GM18520 (cell line): Measurements from ENCODE around the gene LRRC4C.

Source experiments
- ATAC-seq: cut with Tn5 transposase; IDR thresholded peaks from one replicate; pipeline ENCODE4 v1.9.1; 2021; ENCODE audit not compliant: unreplicated experiment

The LRRC4C gene

GRCh38 chr11:40271361-40271760 lies 1188.1 kb downstream of the LRRC4C start:
- ATAC-seq: no peak

GRCh38 chr11:40269865-40270264 lies 1189.6 kb downstream of the LRRC4C start:
- no peak for ATAC-seq

GRCh38 chr11:40268551-40268950 lies 1190.9 kb downstream of the LRRC4C start:
- no peak for ATAC-seq

DNA sequence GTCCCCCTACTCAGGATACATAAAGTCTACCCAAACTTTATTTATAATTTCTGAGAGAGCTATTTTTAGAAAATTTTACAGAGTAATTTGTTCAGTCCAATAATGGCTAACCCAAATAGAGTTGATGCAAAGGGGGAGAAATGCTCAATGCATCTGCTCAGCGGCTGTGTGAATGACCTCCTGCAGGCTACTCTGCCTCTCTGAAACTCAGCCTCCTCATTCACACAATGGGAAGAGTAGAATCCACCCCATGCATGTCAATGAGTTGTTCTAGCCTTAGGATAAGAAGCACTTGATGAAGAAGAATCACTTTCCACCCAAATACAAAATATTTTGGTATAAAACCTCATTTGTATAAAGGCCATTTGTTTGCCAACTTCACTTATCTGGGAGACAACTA lies 1204.0 kb downstream of the LRRC4C start:
- ATAC-seq: no peak

DNA sequence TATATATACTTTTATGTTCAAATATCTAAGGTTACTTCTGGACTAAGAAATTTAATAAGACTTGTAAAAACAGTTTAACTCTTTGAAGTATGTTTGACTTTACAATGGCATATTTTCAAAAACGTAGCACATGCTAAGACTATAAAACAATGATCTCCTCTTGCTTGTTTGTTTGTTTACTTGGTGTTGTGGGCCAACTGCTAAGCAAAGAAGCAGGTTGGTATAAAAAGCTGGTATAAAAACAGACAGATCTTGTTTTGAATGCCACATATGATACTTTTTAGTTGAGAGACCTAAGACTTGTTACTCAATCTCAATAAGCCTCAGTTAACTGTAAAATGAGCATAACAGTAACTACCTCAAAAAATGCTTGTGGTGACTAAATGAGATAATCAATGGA lies 1206.3 kb downstream of the LRRC4C start:
- no peak for ATAC-seq

DNA sequence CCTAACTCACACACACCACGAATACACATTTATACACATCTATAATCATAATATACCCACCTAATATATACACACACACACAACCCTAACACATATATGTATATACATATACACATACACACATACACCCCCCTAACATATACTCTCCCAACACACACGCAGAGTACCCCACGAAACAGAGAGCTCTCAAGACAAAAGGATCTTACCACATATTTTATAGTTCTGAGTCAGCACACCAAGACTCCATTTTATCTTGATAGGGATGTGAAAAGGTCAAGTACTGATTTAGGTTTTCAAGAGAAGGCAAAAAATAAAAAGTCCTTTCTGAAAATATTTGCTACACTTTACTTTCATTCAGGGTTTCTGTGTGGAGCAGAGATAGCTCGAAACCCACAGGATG lies 1207.2 kb downstream of the LRRC4C start:
- no peak for ATAC-seq

GRCh38 chr11:40246983-40247382 lies 1212.5 kb downstream of the LRRC4C start:
- ATAC-seq: no peak

- peak; percentile 95 for ATAC-seq
Measured at GRCh38 chr11:40241524-40242051, 1217.9 kb downstream of the LRRC4C start.

- ATAC-seq: no peak
Measured at GRCh38 chr11:40240284-40240683, 1219.2 kb downstream of the LRRC4C start.

- no peak for ATAC-seq
Measured at GRCh38 chr11:40236526-40236925, 1222.9 kb downstream of the LRRC4C start.

DNA sequence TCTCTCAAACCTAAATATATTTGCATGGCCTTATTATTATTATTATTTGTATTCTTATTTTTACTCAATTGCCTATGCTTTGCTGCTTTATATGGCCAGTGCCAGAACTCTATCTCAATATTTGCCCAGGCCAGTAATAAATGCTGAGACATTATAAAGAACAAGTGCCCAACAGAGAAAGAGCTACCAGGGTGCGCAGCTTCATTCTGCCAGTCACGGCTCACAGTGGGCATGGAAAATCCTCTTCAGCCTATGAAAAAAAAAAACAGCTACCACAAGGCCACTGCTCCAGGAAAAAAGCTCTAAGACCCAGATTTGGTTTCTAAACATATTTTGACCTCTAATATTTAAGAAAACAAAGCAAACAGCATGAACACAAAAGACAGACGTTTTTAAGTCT lies 1223.6 kb downstream of the LRRC4C start:
- ATAC-seq: no peak

- ATAC-seq: no peak
Measured at GRCh38 chr11:40230821-40231220, 1228.6 kb downstream of the LRRC4C start.

DNA sequence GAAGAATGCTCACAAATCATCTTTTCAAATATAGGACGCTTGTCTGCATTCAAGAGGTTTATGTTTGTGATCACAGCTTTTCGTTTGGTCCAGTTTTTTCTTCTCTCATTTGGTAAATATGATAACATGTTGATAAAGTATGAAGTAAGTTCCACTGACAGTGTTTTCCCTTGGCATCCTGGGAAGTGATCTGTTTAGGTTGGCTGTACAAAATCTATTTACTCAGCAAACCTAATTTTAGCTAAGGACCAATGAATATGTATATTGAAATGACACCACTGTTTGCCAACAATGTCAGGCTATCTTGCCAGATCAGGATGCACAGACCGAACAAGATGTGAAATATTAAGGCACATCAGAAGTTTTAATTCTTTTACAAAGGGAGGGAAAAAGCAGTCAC lies 1230.8 kb downstream of the LRRC4C start:
- ATAC-seq: no peak

- ATAC-seq: peak; percentile 93
Measured at GRCh38 chr11:40227730-40228129, 1231.7 kb downstream of the LRRC4C start.

DNA sequence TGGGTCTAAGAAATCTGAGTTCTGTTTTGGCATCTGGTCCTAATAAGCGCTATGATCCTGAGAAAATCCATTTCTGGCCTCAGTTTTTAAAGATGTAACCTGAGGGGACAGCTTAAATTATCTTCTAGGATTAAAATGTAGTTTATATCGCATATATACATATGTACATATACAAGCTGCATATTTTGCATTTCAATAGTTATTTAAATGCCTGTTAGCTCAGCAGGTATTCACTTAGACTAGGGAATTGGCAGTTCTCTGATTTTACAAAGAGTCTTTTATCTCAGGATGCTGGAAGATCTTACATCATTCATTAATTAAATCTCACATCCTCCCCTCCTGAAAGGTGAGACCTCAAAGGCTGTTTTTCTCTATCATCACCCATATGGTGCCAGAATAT lies 1232.8 kb downstream of the LRRC4C start:
- no peak for ATAC-seq

DNA sequence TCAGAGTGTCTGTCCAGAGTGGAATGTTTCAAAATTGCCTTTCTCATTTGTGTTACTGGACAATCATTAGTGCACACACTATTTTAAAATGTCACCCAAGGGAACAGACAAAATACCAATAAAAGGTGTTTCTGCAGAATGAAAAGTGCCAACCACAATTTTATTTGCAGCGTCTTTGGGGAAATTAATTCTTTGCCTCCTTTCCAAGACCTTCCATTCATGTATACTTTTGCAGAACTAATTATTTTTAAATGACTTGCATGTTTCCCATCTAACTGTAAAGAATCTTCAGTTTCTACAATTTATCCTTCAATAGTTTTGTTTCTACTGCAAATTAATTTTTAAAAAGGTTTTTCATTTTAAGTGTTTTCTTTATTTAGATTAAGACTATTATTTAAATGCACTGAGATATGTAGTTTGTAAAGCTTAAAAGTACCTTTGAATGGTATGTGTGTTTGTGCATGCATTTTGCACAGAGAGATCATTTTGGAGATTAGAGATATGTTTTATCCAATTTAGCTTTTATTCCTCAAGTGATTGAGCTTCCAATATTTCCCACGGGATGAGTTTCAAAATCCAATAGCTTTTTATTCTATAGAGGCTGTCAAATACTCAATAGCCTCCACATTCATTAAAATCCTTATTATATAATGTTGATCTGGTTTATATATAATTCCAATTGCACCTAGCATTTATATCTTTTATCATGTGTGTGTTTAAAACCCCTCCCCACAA lies 1235.7 kb downstream of the LRRC4C start:
- ATAC-seq: no peak

DNA sequence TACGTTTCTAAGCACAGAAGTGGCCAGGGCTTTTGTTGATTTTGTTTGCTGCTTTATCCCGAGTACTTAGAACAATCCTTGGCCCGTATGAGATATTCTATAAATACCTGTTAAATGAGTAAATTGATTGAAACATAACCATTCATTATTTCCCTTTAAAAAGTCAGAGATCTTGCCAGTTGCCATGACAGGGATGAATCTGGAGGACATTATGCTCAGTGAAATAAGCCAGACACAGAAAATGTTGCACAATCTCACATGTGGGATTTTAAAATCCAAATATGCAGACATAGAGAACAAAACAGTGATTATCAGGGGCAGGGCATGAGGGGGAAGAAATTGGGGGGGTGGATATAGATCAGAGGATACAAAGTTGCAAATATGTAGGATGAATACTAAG lies 1240.1 kb downstream of the LRRC4C start:
- ATAC-seq: no peak

GRCh38 chr11:40215556-40215955 lies 1243.9 kb downstream of the LRRC4C start:
- ATAC-seq: no peak

GRCh38 chr11:40207416-40207815 lies 1252.0 kb downstream of the LRRC4C start:
- ATAC-seq: no peak

DNA sequence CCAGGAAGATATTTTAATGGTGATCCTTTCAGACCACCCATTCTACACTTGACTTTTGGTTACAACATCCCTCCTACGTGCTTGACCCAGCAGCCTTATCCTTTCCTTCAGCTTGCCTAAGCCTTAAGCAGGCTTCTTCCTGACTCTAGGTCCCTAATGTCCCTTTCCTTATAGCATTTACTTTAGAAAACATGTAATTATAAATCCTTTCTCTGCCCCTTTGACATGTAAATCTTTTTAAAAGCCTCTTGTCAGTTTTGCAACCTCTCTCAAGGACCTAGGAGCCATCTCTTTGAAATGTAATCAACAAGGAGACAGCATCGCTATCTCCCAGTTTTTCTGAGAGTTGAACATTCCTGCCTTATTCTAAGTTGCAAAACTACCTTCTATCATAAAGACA lies 1255.2 kb downstream of the LRRC4C start:
- no peak for ATAC-seq

DNA sequence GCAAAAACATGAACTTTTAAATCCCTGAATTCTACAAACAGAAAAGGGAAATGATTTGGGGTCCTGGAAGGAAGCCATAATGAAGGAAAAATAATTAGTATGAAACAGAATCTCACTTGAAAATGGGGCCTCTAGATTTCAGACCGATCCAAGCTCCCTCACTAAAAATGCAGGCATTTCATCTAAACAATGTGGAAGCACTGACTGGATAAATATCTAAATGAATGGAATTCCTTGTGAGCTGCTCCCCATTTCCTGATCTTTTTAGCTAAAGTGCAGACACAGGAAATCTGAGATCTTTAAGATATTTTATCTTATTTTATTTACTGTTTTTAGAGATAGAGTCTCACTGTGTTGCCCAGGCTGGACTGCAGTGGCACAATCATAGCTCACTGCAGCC lies 1255.8 kb downstream of the LRRC4C start:
- ATAC-seq: no peak

- ATAC-seq: no peak
Measured at GRCh38 chr11:40202589-40203270, 1256.7 kb downstream of the LRRC4C start.
